IPS-20b (cell line): ENCODE results near the gene AS3MT.
"Not testable (repeated sequence)": the region's sequence is repeated elsewhere in the genome, so short reads cannot be mapped to it uniquely, and the experiment has no call there.

Experiments used
- H3K27ac ChIP-seq: one replicate; pipeline ENCODE4 v1.5.1; 2013; ENCODE audit warnings: low read length
- H3K27me3 ChIP-seq: 2 replicates; pipeline ENCODE4 v1.6.1; 2013; ENCODE audit warnings: mild to moderate bottlenecking, low read length, inconsistent platforms; ENCODE audit not compliant: insufficient read depth
- H3K36me3 ChIP-seq: 2 replicates; pipeline ENCODE4 v1.6.1; 2013; ENCODE audit warnings: low read depth, mild to moderate bottlenecking, inconsistent platforms, low read length, moderate library complexity; ENCODE audit not compliant: insufficient read depth
- H3K4me1 ChIP-seq: 2 replicates; pipeline ENCODE4 v1.6.1; 2013; ENCODE audit warnings: mild to moderate bottlenecking, control low read depth, inconsistent platforms, low read length, moderate library complexity; ENCODE audit not compliant: insufficient read depth
- H3K4me3 ChIP-seq: 2 replicates; pipeline ENCODE4 v1.5.1; 2013; ENCODE audit warnings: mild to moderate bottlenecking, low read length, inconsistent platforms
- H3K9ac ChIP-seq: 2 replicates; pipeline ENCODE4 v1.6.1; 2013; ENCODE audit warnings: low read depth, mild to moderate bottlenecking, inconsistent platforms, low read length, moderate library complexity
- H3K9me3 ChIP-seq: 2 replicates; pipeline ENCODE4 v1.6.1; 2013; ENCODE audit warnings: mild to moderate bottlenecking, low read depth, low read length, inconsistent platforms; ENCODE audit not compliant: insufficient read depth

AS3MT gene

DNA sequence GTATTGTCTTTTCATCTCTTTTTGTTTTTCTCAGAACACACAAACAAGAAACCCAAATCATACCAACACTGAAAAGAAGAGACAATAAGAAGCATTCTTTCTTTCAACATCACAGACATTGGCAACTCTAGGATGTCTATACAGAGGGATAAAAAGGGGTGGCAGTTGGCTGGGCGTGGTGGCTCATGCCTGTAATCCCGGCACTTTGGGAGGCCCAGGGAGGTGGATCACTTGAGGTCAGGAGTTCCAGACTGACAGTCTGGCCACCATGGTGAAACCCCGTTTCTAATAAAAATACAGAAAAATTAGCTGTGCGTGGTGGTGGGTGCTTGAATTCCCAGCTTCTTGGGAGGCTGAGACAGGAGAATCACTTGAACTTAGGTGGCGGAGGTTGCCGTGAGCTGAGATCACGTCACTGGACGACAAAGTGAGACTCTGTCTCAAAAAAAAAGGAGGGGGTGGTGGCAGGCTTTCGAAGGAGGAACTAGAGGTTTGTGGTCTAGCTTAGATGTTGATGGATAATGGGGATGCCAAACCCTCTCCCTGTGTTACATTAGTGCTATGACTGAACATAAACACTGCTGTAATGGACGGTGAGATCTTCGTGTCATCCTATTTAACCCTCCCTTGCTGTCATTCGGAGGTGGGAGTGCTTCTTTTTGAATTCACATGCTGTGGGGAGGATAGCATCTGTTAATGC lies 58.2 kb downstream of the AS3MT start:
- no peaks in the 10 kb centered on the region for H3K27me3 ChIP-seq
- no peak overlapping the region for H3K27ac ChIP-seq
- no peak overlapping the region for H3K9ac ChIP-seq
- no peaks in the 10 kb centered on the region for H3K9me3 ChIP-seq
- no peaks in the 10 kb centered on the region; the same call in 1 of the 2 replicates for H3K4me1 ChIP-seq
- no peaks in the 10 kb centered on the region for H3K36me3 ChIP-seq
- no peak overlapping the region for H3K4me3 ChIP-seq

DNA sequence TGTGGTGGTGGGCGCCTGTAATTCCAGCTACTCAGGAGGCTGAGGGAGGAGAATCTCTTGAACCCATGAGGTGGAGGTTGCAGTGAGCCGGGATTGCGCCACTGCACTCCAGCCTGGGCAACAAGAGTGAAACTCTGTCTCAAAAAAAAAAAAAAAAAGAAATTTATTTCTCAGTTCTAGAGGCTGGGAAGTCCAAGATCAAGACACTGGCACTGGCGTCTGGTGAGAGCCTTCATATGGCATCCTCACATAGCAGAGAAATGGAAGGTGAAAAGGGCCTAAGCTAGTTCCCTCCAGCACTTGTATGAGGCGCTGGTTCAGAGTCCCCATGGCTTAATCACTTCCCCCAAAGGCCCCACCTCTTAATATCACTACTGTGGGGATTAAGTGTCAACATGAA lies 59.2 kb downstream of the AS3MT start:
- not testable (repeated sequence) for H3K4me3 ChIP-seq, H3K27ac ChIP-seq, H3K9ac ChIP-seq, H3K36me3 ChIP-seq, H3K27me3 ChIP-seq, H3K9me3 ChIP-seq, H3K4me1 ChIP-seq

DNA sequence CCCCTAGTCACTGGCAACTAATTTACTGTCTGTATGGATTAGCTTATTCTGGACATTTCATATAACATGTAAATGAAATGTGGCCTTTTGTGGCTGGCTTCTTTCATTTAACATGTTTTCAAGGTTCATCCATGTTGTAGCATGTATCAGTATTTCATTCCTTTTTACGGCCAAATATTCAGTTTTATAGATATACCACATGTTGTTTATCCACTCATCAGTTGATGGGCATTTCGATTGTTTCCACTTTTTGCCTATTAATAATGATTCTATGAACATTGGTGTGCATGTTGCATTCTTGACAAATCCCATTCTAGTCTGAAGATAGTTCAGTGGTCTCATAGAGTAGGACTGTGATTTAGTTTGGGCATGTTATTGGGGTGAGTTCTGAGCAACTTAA lies 61.5 kb downstream of the AS3MT start:
- Histone ChIP-seq H3K4me1 (no peaks in the 10 kb centered on the region), H3K4me3 (no peak overlapping the region), H3K27me3 (no peaks in the 10 kb centered on the region), H3K27ac (no peak overlapping the region), H3K36me3 (no peaks in the 10 kb centered on the region), H3K9me3 (no peaks in the 10 kb centered on the region), H3K9ac (no peak overlapping the region)

DNA sequence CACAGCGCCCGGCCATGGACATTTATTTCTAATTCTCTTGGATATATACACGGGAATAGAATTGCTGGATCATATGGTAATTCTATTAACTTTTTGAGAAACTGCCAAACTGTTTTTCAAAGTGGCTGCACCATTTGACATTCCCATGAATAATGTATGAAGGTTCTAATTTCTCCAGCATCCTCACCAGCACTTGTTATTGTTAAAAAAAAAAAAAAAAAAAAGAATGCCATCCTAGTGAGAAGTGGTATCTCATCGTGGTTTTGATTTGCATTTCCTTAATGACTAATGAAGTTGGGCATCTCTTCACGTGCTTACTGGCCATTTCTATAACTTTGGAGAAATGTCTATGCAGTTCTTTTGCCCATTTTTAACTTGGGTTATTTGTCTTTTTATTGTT lies 62.4 kb downstream of the AS3MT start:
- Histone ChIP-seq H3K4me1 (no peaks in the 10 kb centered on the region), H3K4me3 (no peak overlapping the region), H3K36me3 (no peaks in the 10 kb centered on the region), H3K27ac (no peak overlapping the region), H3K27me3 (no peaks in the 10 kb centered on the region), H3K9ac (no peak overlapping the region), H3K9me3 (no peaks in the 10 kb centered on the region)

DNA sequence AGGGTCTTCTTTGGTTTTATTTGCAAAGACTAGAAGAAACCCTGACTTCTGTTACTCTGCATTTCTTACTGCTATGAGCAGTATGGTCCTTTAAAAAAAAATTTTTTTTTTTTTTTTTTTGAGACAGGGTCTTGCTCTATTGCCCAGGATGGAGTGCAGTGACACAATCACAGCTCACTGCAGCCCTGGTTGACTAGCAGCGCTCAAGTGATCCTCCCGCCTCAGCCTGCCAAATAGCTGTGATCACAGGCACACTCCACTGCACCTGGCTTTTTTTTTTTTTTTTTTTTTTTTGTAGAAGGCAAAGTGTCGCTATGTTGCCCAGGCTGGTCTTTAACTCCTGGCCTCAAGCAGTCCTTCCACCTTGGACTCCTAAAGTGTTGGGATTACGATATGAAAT lies 66.2 kb downstream of the AS3MT start:
- no peaks in the 10 kb centered on the region for H3K36me3 ChIP-seq

DNA sequence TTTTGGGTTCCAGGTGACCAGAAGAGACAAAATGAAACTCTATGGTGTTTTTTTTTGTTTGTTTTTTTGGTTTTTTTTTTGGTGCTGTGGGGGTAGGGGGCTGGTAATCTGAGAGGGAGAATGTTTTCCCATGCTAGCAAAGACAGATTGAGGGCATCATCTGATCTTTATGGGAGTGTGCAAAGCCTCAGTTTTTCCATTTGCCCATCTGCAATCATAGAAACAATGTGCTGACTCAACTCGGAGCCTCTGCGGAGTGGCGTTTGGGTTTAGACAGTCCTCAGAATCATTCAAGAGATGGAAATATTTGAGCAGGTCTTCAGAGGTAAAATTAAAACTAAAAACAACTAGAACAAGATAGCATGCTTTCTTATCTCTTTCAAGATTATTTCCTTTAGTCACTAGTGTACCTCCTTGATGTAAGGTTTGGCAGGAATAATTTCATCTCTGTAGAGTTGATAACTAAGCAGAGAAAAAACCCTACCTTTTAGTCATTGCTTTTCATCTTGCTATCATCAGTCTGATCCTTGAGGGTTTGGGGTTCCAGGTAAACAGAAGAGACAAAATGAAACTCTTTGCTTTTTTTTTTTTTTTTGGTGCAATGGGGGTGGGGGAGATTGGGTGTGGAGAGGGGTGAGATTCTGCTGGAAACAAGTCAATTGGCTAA lies 66.8 kb downstream of the AS3MT start:
- H3K4me3 ChIP-seq: no peak overlapping the region
- no peaks in the 10 kb centered on the region for H3K36me3 ChIP-seq
- no peaks in the 10 kb centered on the region for H3K4me1 ChIP-seq
- no peak overlapping the region for H3K27ac ChIP-seq
- no peaks in the 10 kb centered on the region for H3K27me3 ChIP-seq
- no peaks in the 10 kb centered on the region for H3K9me3 ChIP-seq
- H3K9ac ChIP-seq: no peak overlapping the region

More for the DNA sequence above, 66.2 kb downstream of the AS3MT start:
- no peak overlapping the region for H3K9ac ChIP-seq
- no peak overlapping the region for H3K4me3 ChIP-seq
- H3K27me3 ChIP-seq: no peaks in the 10 kb centered on the region
- no peaks in the 10 kb centered on the region for H3K4me1 ChIP-seq
- no peak overlapping the region for H3K27ac ChIP-seq
- no peaks in the 10 kb centered on the region for H3K9me3 ChIP-seq

DNA sequence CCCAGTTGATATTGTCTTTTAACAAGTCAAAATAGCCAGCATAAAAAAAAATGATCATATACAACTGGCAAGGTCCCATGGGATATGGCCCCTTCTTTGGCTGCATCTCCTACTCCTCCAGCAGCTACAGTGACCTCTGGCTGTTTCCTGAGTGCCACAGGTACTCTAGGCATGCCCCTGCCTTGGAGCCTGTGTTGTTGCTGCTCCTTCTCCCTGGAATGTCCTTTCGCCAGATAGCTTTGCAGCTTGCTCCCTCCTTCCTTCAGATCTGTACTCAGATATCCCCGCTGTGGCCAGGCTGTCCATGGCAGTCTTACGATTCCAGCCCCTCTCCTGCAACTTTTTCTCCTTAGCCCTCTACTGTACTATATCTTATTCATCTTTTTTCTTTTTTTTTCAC lies 72.1 kb downstream of the AS3MT start:
- H3K4me3 ChIP-seq: no peak overlapping the region
- H3K9me3 ChIP-seq: no peaks in the 10 kb centered on the region
- H3K27me3 ChIP-seq: no peaks in the 10 kb centered on the region
- H3K4me1 ChIP-seq: peaks cover 11% of the 10 kb centered on the region
- no peaks in the 10 kb centered on the region for H3K36me3 ChIP-seq
- no peak overlapping the region for H3K9ac ChIP-seq
- no peak overlapping the region for H3K27ac ChIP-seq

DNA sequence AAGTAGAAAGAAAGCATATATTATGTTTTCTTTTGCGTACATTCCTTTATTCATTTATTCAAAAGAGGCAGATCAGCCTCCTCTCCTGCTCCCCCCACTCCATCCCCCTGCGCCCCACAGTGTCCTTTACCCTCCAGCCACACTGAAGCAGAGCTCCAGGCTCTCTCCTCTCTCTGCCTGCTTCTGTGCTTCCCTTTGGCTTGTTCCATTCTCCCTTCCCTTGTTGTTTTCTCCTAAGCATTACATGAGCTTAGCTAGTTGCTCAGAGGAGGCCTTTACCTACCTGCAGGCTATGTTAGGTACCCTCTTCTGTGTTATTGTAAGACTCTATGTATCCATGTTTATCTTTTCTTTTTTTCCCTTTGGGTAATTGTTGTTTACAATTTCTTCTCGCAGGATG lies 76.2 kb downstream of the AS3MT start:
- Histone ChIP-seq H3K9me3 (no peaks in the 10 kb centered on the region), H3K27me3 (no peaks in the 10 kb centered on the region), H3K4me1 (peaks cover 11% of the 10 kb centered on the region), H3K9ac (no peak overlapping the region), H3K27ac (no peak overlapping the region), H3K36me3 (no peaks in the 10 kb centered on the region), H3K4me3 (no peak overlapping the region)

DNA sequence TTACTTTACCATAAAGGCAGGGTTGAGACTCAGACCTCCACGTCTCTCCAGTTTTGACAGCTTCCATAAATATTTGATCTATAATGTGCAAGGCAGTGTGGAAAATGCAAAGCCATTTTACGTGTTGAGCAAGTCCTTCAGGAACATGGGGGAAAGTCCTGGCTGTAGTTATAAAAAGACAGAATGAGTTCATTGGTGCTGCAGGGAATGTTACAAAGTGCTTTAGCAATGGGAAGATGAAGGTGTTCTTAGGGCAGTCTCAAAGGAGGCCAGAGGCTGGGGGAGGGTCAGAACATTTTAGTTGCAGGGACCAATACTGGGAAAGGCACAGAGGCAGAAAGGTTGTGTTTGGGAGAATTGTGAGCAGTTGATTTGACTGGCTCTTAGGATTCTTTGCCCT lies 76.7 kb downstream of the AS3MT start:
- Histone ChIP-seq H3K27me3 (no peaks in the 10 kb centered on the region), H3K4me3 (no peak overlapping the region), H3K27ac (no peak overlapping the region), H3K9ac (no peak overlapping the region), H3K9me3 (no peaks in the 10 kb centered on the region), H3K36me3 (no peaks in the 10 kb centered on the region), H3K4me1 (peaks cover 11% of the 10 kb centered on the region)

DNA sequence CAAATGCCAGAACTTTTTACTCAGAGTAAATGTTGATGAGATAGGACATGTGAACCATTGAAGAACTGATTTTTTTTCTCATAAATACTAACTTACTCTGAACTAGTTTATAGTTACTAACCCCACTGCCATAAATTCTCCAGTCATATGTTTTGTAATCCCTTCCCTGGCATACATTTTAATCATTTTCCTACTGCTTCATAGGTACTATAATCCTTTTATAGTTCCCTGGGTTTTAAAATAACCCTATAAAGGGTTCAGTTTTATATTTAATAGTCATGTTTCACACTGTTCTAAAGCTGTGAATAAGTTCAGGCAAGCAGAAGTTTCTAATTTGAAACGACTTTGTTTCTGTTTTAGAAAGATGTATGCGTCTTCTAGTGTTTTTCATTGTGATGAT lies 77.7 kb downstream of the AS3MT start:
- Histone ChIP-seq H3K27ac (no peak overlapping the region), H3K9ac (no peak overlapping the region), H3K4me3 (no peak overlapping the region), H3K27me3 (no peaks in the 10 kb centered on the region), H3K4me1 (peaks cover 11% of the 10 kb centered on the region), H3K9me3 (no peaks in the 10 kb centered on the region), H3K36me3 (no peaks in the 10 kb centered on the region)

DNA sequence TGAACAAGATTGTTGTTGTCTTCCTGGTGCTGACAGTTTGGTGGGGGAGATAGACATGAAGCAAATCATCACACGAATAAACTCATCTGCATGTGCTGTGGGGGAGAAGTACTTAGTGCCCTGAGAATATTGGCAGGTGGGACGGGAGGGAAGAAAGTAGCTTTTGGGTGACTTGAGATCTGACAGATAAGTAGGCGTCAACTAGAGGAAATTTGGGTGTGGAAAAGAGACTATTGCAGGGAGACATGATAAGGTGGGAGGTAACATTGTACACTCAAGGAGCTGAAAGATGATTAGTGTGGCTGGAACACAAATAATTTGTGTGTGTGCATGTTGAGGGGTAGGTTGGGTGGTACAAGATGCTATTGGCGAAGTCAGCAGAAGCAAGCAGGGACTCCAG lies 78.9 kb downstream of the AS3MT start:
- Histone ChIP-seq H3K27ac (no peak overlapping the region), H3K36me3 (no peaks in the 10 kb centered on the region), H3K4me3 (no peak overlapping the region), H3K27me3 (no peaks in the 10 kb centered on the region), H3K9ac (no peak overlapping the region), H3K9me3 (no peaks in the 10 kb centered on the region), H3K4me1 (peaks cover 11% of the 10 kb centered on the region)

DNA sequence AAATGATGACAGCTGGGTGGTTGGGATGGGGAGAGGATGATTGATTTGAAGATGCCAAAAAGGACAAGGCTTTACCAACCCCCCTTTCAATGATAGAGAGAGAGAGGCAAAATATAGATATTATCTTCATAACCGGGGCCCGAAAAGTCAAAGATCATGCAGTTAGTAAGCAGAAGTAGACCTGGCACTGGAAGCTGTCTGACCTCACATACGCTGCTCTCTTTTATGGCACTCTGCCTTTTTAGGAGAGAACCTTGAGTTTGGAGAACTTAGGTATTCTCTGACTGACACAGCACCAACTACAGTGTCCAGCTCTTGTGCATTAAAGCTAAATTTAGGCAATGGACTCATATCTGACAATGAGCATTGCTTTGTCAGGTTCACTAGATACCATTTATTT lies 79.5 kb downstream of the AS3MT start:
- Histone ChIP-seq H3K4me3 (no peak overlapping the region), H3K36me3 (no peaks in the 10 kb centered on the region), H3K9ac (no peak overlapping the region), H3K27ac (no peak overlapping the region), H3K4me1 (peaks cover 11% of the 10 kb centered on the region), H3K27me3 (no peaks in the 10 kb centered on the region), H3K9me3 (no peaks in the 10 kb centered on the region)
